ENCODE measurements around the gene LGALS14. TPM values are rescaled to one million over a fixed set of nuclear protein-coding genes. Genes with fewer than 3 reads are reported as not detected.

Gene LGALS14
- total RNA-seq, 1 donor from 2014 or later, result not detected

- DNase-seq (ENCODE audit: low read depth in 2 of 2), result no peak
Measured at GRCh38 chr19:39746836-39747529, 42.7 kb downstream of the LGALS14 start.

- DNase-seq (ENCODE audit: low read depth in 2 of 2), result no peak
Measured at GRCh38 chr19:39749981-39750380, 45.7 kb downstream of the LGALS14 start.

DNA sequence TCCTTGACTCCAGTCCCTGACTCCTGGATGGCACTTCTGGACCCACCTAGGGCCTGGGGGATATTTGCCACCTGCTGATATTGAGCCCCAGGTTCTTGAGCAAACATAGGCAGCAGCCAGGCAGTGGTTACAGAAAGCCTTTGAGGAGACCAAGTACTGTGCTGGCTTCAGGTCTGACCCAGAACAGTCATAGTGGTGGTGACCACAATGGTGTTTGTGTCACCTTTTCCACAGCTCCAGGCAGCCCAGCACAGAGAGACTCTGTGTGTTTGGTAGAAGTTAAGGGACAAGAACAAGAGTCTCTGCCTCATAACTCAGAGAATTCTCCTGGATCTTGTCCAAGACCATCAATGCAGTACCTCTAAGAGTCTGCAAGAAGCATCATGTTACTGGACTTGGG is 48.1 kb downstream of the LGALS14 start:
- no peak for DNase-seq (ENCODE audit: low read depth in 2 of 2)

DNA sequence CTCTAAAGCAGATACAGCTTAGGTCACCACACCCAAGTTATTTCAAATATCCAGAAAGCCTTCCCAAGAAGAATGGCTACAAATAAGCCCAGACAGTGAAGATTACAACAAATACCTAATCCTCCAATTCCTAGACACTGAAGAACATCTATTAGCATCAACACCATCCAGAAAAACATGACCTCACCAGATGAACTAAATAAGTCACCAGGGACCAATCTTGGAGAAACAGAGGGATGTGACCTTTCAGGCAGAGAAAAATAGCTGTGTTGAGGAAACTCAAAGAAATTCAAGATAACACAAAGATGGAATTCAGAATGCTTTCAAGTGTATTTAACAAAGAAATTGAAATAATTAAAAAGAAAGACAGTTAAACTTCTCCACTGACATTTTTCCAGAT is 48.5 kb downstream of the LGALS14 start:
- no peak for DNase-seq (ENCODE audit: low read depth in 2 of 2)

DNA sequence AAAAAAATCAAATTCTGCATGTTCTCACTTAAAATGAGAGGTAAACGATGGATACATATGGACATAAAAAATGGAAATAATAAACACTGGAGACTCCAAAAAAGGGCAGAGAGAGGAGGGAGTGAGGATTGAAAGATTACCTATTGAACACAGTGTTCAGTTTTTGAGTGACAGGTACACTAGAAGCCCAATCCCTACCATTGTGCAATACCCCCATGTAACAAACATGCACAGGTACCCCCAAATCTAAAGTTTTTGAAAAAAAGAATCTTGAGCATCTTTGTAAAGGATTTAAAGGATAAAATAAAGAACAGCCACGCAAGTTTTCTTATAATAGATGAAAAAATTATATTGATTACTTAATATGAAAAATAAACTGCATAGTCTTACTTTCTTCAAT is 50.3 kb downstream of the LGALS14 start:
- no peak for DNase-seq (ENCODE audit: low read depth in 2 of 2)

- no peak for DNase-seq (ENCODE audit: low read depth in 2 of 2)
Measured at GRCh38 chr19:39754971-39755370, 50.7 kb downstream of the LGALS14 start.

Other genes starting within 250 kb of the LGALS14 start
- 48.3 and 50.3 TPM in 2 replicates for gene TIMM50, start 223.6 kb upstream of the LGALS14 start, total RNA-seq
- 0.25 and 0.39 TPM in 2 replicates for gene DLL3, start 205.5 kb upstream of the LGALS14 start, total RNA-seq
- not detected in 2 replicates for gene SELENOV, start 189.3 kb upstream of the LGALS14 start, total RNA-seq
- 1.8 and 3.1 TPM in 2 replicates for gene EID2B, start 171.6 kb upstream of the LGALS14 start, total RNA-seq
- gene EID2, start 164.3 kb upstream of the LGALS14 start, total RNA-seq, result 13.2 and 17.4 TPM in 2 replicates
- gene LGALS13, start 102.0 kb upstream of the LGALS14 start, total RNA-seq, result not detected in 2 replicates
- gene LGALS16, start 48.6 kb upstream of the LGALS14 start, total RNA-seq, result not detected in 2 replicates
- not detected in 2 replicates for gene CLC, start 33.5 kb downstream of the LGALS14 start, total RNA-seq
- gene LEUTX, start 74.4 kb downstream of the LGALS14 start, total RNA-seq, result not detected in 2 replicates
- gene DYRK1B, start 129.7 kb downstream of the LGALS14 start, total RNA-seq, result 9.2 and 16.1 TPM in 2 replicates
- 164 and 231 TPM in 2 replicates for gene FBL, start 141.9 kb downstream of the LGALS14 start, total RNA-seq
- under 0.01 TPM in 2 replicates for gene FCGBP, start 230.2 kb downstream of the LGALS14 start, total RNA-seq

All from dermis microvascular lymphatic vessel endothelial cell (primary cell).